Endothelial cell of umbilical vein (primary cell): Measurements from ENCODE around the gene CLSTN2. TPM values are rescaled to one million over a fixed set of nuclear protein-coding genes. Genes with fewer than 3 reads are reported as not detected.

ENCODE experiments used
- BruUV-seq: library from RNA; stranded (reverse); fragments of 400-500 nt; replicated peaks from 2 replicates; lab custom pipeline; 2021; lab: Mats Ljungman, UMichigan
- CTCF ChIA-PET: fragments of 300-600, 350-600 bp; sonication (Branson Sonifier 250); formaldehyde crosslinking; loops from one replicate; lab custom pipeline; 2021; ENCODE audit warnings: antibody characterized with exemption, inconsistent platforms; lab: Charles Lee
- POLR2A ChIA-PET: fragments of 300-600, 350-600 bp; sonication (Branson Sonifier 250); formaldehyde crosslinking; loops from one replicate; lab custom pipeline; 2021; ENCODE audit warnings: antibody characterized with exemption, inconsistent platforms; lab: Charles Lee
- DNase-seq: peaks from one replicate; pipeline ENCODE4 v3.0.0-alpha.2; 2011; ENCODE audit warnings: low read depth, low spot score
- FAIRE-seq: peaks from 2 replicates; lab custom pipeline; 2011; peaks lifted over from hg19 to GRCh38; lab: Jason Lieb, UNC
- H2AFZ ChIP-seq: 2 replicates; pipeline ENCODE4 v1.6.0; 2012; ENCODE audit warnings: low read depth, low read length, control low read depth, inconsistent platforms
- H3K27ac ChIP-seq: 2 replicates; pipeline ENCODE4 v1.5.1; 2011; ENCODE audit warnings: low read depth, mild to moderate bottlenecking, control low read depth, low read length, moderate library complexity; ENCODE audit not compliant: insufficient read depth
- H3K27me3 ChIP-seq, 2 experiments: 2 replicates each; pipeline versions ENCODE4 v1.6.0 to v1.6.1; 2011; ENCODE audit warnings: low read length in 2 of 2, mixed read lengths in 1 of 2; ENCODE audit not compliant: control insufficient read depth in 2 of 2, insufficient read depth in 2 of 2
- H3K36me3 ChIP-seq, 2 experiments: 2 replicates in 1 of 2; 3 replicates in 1 of 2; pipeline ENCODE4 v1.5.1; 2011; ENCODE audit warnings: low read length in 2 of 2, mild to moderate bottlenecking in 1 of 2, moderate library complexity in 1 of 2; ENCODE audit not compliant: control insufficient read depth in 2 of 2, insufficient read depth in 2 of 2; ENCODE audit errors: extremely low read depth in 1 of 2
- H3K4me1 ChIP-seq: 3 replicates; pipeline ENCODE4 v1.5.1; 2011; ENCODE audit warnings: mild to moderate bottlenecking, low read length; ENCODE audit not compliant: control insufficient read depth, insufficient read depth; ENCODE audit errors: extremely low read depth
- H3K4me2 ChIP-seq: 2 replicates; pipeline ENCODE4 v1.6.1; 2011; ENCODE audit warnings: low read length, control low read depth, mixed read lengths; ENCODE audit not compliant: insufficient read depth
- H3K4me3 ChIP-seq, 3 experiments: fragments of 200-600 bp in 1 of 3; sonication (generic), shearing (Covaris generic) in 1 of 3; replicated peaks in 1 of 3; 2 replicates each; pipeline ENCODE4 v1.5.1; 2011 to 2016; ENCODE audit warnings: control low read depth in 3 of 3, low read length in 3 of 3, mild to moderate bottlenecking in 2 of 3, inconsistent platforms in 1 of 3, low read depth in 1 of 3, moderate library complexity in 1 of 3; ENCODE audit not compliant: insufficient read depth in 1 of 3
- H3K79me2 ChIP-seq: 2 replicates; pipeline ENCODE4 v1.6.0; 2012; ENCODE audit warnings: low read length, inconsistent platforms; ENCODE audit not compliant: control insufficient read depth, insufficient read depth
- H3K9ac ChIP-seq: replicated peaks from 2 replicates; pipeline ENCODE3; 2011; ENCODE audit warnings: low read length, control low read depth; ENCODE audit not compliant: insufficient read depth; ENCODE audit errors: extremely low read depth
- H3K9me1 ChIP-seq: replicated peaks from 3 replicates; pipeline ENCODE4 v1.6.0; 2011; ENCODE audit warnings: mild to moderate bottlenecking, low read length; ENCODE audit not compliant: control insufficient read depth, insufficient read depth; ENCODE audit errors: extremely low read depth
- H3K9me3 ChIP-seq: replicated peaks from 2 replicates; pipeline ENCODE4 v1.5.1; 2012; ENCODE audit warnings: low read length, inconsistent platforms; ENCODE audit not compliant: control insufficient read depth, insufficient read depth
- H4K20me1 ChIP-seq: replicated peaks from 2 replicates; pipeline ENCODE3; 2011; ENCODE audit warnings: mild to moderate bottlenecking, low read length; ENCODE audit not compliant: control insufficient read depth, insufficient read depth; ENCODE audit errors: extremely low read depth
- CTCF ChIP-seq, 2 donors: IDR thresholded peaks; 1 replicate in 1 of 2; 2 replicates in 1 of 2; pipeline ENCODE4 v1.5.1; 2011; ENCODE audit warnings: low read length in 2 of 2, mild to moderate bottlenecking in 2 of 2, moderate library complexity in 2 of 2, control low read depth in 1 of 2, inconsistent platforms in 1 of 2, low read depth in 1 of 2; ENCODE audit not compliant: insufficient read depth in 1 of 2; ENCODE audit errors: extremely low read depth in 1 of 2
- EZH2 ChIP-seq: IDR thresholded peaks from 2 replicates; pipeline ENCODE4 v1.6.1; 2012; ENCODE audit warnings: borderline replicate concordance, low read depth, mild to moderate bottlenecking, moderate library complexity, low read length, inconsistent platforms; ENCODE audit not compliant: severe bottlenecking
- FOS ChIP-seq: IDR thresholded peaks from 2 replicates; pipeline ENCODE4 v1.6.1; 2011; ENCODE audit warnings: mild to moderate bottlenecking, low read length, moderate library complexity, borderline replicate concordance; ENCODE audit not compliant: insufficient read depth
- GATA2 ChIP-seq: IDR thresholded peaks from 2 replicates; pipeline ENCODE4 v1.7.0; 2011; ENCODE audit warnings: low read depth, mild to moderate bottlenecking, moderate library complexity, mixed read lengths, low read length; ENCODE audit not compliant: insufficient read length, insufficient read depth
- JUN ChIP-seq: IDR thresholded peaks from 2 replicates; pipeline ENCODE4 v1.6.1; 2011; ENCODE audit warnings: borderline replicate concordance, low read depth; ENCODE audit not compliant: insufficient read length, insufficient read depth
- MAX ChIP-seq: IDR thresholded peaks from 2 replicates; pipeline ENCODE4 v1.6.1; 2011; ENCODE audit not compliant: insufficient read depth, insufficient read length
- MYC ChIP-seq: IDR thresholded peaks from one replicate; pipeline ENCODE4 v1.6.1; 2011; ENCODE audit warnings: mild to moderate bottlenecking, low read depth, low read length
- POLR2A ChIP-seq: IDR thresholded peaks from 2 replicates; pipeline ENCODE4 v1.6.1; 2012; ENCODE audit warnings: low read depth, mild to moderate bottlenecking, control low read depth, low read length
- POLR2AphosphoS5 ChIP-seq: IDR thresholded peaks from 2 replicates; pipeline ENCODE4 v1.6.1; 2012; ENCODE audit warnings: low read depth, mild to moderate bottlenecking, control low read depth, low read length, moderate library complexity; ENCODE audit not compliant: insufficient read depth
- dilution Hi-C: fragments of 300-500 bp; cut with MboI; formaldehyde crosslinking; loops from one replicate; pipeline ENCODE4 v1.15.0; 2019; ENCODE audit warnings: low sequenced_read_pairs; ENCODE audit not compliant: extremely low pct_ligation_motif_present
- intact Hi-C: fragments of 100-400 bp; cut with micrococcal nuclease; formaldehyde crosslinking; loops from one replicate; pipeline ENCODE4 v1.10.0; 2022
- polyA plus RNA-seq, 4 experiments: library from polyadenylated mRNA; depleted of rRNA in 3 of 4; stranded (reverse) in 3 of 4; unstranded in 1 of 4; fragments of >200 nt; gene quantifications; 2 replicates each; pipeline versions ENCODE4 v1.2.1 to v1.2.3, GENCODE V29; 2011 to 2012; ENCODE audit warnings: missing spikeins in 1 of 4
- total RNA-seq: library from RNA; stranded (reverse); gene quantifications from 2 replicates; pipeline ENCODE4 v1.2.3, GENCODE V29; 2021

Gene CLSTN2
- total and polyA plus RNA-seq, 2 donors (not counting 3 experiments of a cell fraction or from before 2014, with no cell fraction given): 0.26 to 0.38 TPM

- H3K9ac ChIP-seq: no peak overlapping the region
- dilution Hi-C loops: no loop called here
Observed at GRCh38 chr3:139979991-139980390, 45.0 kb downstream of the CLSTN2 start.

More at GRCh38 chr3:139979991-139980390, 45.0 kb downstream of the CLSTN2 start:
- FAIRE-seq (no peak), DNase-seq (no peak)
- Histone ChIP-seq H2AFZ (no peak overlapping the region), H3K4me3 (no peak overlapping the region), H3K9me3 (no peaks in the 10 kb centered on the region), H3K79me2 (no peaks in the 10 kb centered on the region), H3K27me3 (no peaks in the 10 kb centered on the region), H3K9me1 (no peaks in the 10 kb centered on the region), H3K36me3 (no peaks in the 10 kb centered on the region), H4K20me1 (no peaks in the 10 kb centered on the region), H3K27ac (no peak overlapping the region), H3K4me2 (no peak overlapping the region), H3K4me1 (no peaks in the 10 kb centered on the region)
- BruUV-seq: no TSS peak
- POLR2A ChIA-PET: no interaction called here
- TF ChIP-seq MYC (no peak), MAX (no peak), CTCF (IDR thresholded peaks at IDR 0.05; ENCODE audit: extremely low read depth in 1 of 2, insufficient read depth in 1 of 2, low read depth in 1 of 2, low read length in 2 of 2) (no peak), POLR2A (no peak), POLR2AphosphoS5 (no peak), FOS (no peak), JUN (no peak), EZH2 (no peak), GATA2 (no peak)
- intact Hi-C loops: no loop called here
- CTCF ChIA-PET: no interaction called here
